MV-4-11 (cell line): Measurements from ENCODE around the gene ZC2HC1B.

Experiments used
- DNase-seq: peaks from one replicate; lab custom pipeline; 2025; lab: John Stamatoyannopoulos, UW

ZC2HC1B gene

DNA sequence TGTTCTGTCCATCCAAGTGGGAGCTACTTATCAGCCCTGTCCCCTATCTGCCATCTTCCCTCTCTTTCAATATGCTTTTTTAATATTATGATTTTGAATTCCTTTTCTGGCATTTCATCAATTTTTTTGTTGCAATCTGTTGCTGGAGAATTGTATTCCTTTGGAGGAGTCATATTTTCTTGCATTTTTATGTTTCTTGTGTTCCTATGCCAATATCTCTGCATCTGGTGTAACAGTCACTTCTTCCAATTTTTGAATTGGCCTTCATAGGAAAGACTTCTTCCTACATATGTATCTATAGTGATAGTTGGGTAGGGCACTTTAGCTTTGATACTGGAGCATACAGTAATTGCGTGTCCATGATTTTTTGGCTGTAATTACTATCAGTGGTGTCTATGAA is 70.1 kb downstream of the ZC2HC1B start:
- no peak for DNase-seq

DNA sequence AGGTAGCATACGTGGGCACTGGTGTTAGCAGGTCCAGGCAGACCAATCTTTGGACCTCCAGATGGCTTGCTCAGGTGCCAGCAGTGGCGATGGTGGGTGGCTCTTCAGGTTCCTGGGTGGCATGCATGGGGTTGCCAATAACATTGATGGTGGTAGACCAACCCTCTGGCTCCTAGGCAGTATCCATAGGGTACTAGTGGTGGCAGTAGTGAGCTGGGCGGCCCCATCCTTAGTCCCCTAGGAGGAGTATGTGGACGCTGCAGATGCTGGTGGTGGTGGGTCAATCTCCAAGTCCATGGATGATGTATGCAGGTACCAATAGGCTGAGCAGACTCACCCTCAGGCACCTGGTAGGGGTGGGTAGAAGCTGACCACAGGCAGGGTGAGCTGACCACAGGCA is 70.6 kb downstream of the ZC2HC1B start:
- DNase-seq, result no peak

DNA sequence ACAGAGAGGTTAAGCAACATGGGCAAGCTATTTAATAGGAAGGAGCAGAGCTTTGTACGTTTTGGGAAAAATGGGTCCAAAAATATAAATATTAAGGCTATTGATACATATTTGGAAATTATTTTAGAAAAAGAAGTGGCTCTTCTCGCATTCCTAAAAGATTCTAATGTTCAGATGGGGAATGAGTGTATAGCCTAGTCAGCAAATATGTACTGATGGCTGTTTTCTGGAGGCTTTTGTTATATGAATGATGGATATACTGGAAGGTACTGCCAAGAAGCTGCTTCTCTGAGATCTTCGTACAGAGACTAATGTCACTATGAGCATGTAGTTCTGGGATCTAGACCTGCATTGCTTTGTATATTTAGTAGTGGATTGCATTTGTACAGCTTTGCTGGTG is 72.1 kb downstream of the ZC2HC1B start:
- no peak for DNase-seq

DNA sequence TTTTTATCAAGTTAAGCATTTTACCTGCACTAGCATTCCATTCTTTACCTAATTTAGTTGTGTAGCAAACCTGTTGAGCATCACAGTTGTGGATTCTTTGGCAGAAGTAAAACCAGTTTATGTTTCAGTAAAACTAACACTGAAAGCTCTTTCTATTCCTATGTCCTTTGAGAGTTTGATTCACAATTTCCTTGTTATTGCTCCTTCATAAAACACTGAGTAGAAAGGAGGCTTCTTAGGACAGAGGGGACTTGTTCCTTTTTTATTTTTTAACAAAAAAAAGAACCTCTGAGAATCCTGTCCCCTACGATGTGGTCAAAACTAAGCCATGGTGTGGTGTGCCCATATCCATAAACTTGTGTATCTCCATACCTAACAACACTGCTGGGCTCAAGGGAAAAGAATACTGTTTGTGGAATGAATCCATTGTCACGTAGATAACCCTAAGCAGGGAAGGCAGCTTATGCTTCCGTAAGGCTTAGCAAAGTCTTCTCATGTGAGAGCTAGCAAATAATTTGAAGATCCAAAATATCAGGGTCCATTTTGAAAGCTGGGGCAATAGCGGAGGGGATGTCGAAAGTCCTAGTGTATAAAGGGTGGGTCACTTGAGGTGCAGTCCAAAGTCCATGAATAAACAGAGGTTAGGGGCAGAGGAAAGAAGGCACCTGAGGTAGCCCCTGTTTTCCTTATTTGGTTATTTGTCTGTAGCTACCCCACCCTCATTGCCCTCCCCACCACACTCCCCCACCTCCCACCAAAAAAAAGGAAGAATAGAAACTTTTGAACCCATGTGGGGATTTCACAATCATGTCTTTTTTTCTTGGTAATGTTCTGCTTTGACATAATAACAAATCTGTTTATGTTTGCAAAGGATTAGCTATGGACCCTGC is 72.7 kb downstream of the ZC2HC1B start:
- DNase-seq, result peak; percentile 57

DNA sequence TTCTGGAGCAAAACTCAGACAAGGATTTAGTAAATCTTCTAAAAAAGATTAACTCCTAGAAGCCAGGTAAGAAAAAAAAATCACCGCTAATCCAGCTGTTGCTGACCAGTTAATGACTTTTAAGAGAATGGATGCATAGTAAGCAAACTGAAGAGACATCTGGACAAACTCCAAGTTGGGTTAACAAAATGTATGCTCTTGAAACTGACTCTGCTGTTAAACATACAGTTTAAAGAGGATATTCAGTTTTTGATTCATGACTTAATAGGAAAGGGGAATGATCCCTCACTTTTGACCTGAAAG is 73.3 kb downstream of the ZC2HC1B start:
- DNase-seq, result no peak

DNA sequence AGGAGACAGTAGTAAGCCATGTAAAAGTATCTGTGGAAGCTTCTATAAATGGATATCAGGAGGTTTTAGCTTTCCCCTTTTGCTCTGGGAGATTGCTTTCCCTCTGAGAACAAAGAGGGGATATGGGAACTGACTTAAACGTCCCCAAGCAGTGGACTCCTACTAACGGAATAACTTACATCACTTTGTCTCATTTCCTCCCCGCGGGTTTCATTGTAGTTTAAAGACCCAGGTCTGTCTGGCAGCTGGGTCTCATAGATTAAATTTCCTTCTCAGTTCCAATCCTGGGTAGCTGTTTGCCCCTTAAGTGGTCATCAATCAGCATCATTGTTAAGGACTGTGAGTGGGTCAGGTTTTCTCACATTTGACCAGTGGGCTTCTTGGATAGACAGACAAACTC is 75.1 kb downstream of the ZC2HC1B start:
- DNase-seq, result peak; percentile 81

DNA sequence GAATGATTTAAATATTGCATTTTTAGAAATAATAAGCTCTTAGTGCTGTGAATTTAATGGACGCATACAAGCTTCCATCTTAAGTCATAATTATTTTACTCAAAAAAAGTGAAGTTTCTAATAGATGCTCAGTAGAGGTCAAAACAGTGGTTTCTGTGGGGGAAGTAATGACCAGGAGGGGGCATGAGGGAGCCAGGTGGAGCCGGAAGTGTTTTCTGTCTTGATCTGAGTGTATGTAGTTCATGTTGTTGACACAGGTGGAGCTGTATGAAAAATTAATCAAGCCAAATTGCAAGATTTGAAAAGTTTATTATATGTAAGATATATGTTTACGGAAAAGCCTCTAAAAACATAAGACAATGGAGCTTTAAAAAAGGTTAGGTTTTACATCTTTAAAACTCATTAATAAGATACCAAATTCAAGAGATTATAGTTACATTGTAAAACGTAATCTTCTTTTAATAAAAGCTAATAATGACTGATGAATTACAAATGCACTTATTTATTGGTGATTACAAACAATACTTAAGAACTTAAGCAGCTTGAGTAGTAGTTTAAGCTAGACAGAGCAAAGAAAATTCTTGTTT is 75.8 kb downstream of the ZC2HC1B start:
- peak; percentile 42 for DNase-seq

DNA sequence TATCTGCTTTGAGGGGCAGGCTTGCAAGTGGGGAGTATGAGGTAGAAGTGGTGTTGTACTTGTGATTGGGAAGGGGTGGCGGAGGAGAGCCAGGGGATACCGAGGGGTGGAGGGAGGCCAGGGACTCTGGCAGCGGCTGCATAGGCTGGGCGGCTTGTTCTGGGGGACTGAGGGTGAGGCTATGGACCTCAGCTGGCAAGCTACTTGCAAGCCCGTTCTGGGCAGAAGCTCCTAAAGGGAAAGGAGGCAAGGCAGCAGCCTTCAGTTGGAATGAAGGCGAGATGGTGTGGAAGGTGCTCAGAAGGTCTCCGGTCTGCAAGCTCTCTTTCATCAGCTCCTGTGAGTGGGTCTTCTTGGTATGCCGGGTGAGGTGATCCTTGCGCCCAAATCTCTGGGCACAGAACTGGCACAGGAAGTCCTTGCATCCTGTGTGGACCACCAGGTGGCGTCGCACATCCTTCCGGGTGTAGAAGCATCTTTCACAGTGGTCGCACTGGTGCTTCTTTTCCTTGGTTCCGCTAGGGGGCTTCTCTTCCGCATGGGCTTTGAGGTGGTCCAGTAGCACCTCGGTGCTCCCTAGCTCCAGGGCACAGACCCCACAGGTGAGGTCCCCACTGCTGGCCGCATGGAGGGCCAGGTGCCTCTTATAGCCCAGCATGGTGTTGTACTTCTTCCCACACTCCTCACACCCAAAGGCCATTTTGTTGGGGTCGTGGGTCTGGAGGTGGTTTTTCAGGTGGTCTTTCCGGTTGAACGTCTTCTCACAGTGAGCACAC is 77.8 kb downstream of the ZC2HC1B start:
- DNase-seq, result peak; percentile 25

DNA sequence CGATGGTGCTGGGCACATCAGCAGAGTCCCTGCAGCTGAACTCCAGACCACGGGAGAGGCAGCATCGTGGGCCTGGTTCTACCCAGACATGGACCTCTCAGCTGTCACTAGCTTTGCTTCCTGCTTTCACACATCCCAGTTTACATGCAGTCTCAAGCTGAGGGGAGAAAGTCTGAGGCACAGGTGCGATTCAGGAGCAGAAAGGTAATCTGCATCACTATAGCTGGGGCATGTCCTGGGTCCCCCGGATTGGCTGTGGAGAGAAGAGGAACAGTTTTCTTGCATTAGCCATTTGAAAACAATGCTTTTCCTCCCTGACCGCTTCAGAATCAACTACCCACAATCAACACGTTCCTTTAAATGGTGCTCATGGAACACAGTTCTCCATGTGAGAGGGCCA is 83.9 kb downstream of the ZC2HC1B start:
- no peak for DNase-seq

DNA sequence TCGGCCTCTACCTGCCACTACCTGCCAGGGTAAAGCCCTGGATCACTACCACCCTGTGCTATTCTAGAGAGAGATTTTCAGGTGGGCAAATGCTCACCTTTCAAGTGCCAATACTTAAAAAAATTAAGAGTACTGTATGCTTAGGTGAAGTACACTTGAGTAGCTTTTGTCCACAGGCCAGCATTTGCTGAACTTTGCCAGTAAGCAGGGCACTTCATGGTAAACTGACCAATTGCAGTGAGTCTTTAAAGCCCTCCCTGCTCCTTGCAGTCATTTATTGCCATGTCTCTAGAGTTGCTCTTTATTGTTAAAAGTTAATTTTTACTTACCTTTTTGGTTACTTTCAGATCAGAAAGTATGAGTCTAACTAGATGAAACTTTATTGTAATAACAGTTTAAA is 85.3 kb downstream of the ZC2HC1B start:
- DNase-seq, result no peak

DNA sequence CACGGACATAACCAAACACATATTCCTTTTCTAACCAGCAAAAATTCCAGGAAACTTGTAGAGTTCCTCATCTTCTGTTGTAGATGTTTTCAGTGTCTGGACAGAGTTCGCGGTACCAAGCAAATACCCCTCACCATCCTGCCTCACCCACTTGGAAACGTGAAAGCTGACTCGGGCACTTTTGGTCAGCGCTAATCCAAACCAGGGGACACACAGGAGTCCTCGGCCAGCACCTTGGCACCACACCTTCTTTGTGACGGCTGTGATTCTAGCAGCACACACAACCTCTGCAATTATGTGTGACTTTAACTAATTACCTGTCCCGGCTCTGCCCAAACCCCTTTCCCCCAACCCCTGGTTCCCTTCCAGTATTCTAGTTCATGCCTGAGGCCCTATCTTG is 85.7 kb downstream of the ZC2HC1B start:
- no peak for DNase-seq

DNA sequence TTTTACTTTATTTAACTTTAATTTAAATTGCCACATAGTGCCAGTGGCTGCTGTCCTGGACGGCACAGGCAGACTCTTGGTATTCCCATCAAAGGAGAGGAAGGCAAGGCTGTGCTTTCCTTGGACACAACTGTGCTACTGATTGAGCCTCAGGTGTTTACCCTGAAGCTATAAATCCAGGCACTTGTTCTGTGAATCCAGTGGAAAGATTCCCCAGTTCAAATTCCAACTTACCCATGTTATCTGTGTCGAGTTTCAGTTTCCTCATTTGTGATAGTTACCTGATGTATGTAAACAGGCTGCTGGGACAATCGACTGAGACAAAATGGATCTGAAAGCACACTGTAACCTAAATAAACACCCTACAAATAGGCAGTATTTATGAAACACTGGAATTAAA is 86.6 kb downstream of the ZC2HC1B start:
- no peak for DNase-seq

DNA sequence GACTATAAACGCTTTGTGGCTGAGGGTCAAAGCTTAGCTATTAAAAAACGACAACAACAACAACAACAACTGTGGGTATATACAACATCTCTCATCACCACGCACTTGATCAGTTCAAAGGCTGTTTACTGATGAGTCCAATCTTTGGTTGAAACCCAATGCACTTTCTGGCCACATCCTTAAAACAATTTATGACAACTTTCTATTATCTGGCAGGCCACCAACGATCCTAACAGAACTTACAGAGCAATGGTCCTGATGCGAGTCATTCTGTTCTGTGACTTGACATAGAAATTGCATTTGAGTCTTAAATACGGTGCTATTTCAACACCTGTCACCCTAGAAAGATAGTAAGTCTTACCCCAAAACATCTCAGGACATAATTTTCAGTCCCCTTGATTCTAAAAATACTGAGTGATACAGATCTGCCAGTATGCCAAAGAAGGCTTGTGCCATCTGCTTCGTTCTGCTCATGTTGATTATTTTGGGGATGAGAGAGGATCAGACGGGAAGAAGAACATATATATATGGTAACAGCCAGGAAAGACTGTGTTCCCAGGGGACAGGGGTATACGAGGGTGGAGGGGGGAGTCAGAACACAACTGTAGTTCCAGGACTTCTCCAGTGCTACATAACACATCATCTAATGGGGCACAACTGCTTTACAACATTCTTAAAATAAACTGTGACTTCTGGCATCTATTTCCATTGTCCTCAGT is 87.9 kb downstream of the ZC2HC1B start:
- DNase-seq, result no peak

DNA sequence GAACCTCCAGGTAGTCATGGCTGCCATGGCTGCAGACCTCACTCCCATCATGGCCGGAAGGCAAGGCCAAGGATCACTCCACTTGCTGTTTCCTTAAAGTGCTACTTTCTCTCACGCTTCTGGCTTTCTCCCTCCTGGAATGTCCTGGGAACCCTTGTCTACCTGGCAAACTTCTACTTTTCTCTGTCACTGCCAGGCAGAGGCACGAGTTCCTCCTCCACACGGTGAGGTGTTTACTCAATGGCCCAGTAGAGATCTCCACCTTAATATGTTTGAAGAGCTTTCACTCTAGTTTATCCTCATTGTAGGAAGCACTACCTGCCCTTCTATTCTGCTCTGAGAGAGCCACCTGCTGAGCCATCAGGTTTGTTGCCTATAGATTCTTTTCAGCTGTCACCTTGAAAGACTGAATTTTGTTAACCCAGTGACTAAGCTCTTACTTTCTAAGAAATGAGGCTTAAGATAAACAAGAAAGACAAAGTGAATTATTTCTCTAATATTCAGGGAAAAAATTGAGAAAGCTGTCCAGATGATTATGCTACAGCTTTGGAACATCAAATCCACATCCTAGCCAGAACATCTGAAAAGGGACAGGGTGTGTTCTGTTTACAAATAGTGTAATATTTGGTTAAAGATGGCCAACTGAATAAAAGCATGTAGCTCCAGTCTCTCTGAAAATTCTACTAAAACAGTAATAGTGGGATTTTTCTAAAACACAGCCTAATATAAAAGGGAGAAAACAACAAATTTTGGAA is 88.8 kb downstream of the ZC2HC1B start:
- DNase-seq, result no peak

DNA sequence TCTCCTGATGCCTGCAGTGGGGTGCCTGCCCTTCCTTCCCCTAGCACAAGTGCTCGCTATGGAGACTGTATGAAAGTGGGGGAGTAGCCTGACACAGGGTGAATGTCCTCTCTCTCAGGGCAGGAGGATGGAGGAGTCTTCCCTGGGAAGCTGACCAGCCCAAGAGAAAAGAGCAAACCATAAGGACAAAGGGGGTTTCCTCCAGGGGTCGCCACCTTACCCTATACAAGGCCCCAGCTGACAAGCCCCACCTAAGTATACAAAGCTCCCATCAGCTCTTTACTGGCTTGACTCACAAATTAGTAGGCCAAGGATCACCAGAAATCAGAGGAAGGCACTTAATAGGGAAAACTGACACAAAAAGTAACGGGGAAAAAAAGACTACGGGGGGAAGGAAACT is 89.6 kb downstream of the ZC2HC1B start:
- no peak for DNase-seq

DNA sequence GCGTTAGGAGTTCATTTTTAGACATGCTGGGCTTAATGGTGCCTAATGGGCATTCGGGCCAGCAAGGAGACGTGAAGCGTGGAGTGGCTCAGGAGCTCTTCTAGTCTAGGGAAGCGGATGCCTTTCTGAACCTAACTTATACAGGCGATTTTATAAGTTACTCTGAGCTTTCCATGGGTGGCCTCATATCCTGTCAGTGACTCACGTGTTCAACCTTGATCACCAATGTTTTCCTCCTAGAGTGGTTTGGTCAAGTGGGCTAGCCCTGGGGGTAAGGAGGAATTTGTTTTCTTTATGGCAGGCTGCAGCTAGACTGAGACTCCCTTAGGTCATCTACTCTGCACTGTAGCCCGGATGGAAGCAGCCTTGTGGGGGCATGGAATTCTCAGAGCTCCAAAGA is 91.7 kb downstream of the ZC2HC1B start:
- no peak for DNase-seq

DNA sequence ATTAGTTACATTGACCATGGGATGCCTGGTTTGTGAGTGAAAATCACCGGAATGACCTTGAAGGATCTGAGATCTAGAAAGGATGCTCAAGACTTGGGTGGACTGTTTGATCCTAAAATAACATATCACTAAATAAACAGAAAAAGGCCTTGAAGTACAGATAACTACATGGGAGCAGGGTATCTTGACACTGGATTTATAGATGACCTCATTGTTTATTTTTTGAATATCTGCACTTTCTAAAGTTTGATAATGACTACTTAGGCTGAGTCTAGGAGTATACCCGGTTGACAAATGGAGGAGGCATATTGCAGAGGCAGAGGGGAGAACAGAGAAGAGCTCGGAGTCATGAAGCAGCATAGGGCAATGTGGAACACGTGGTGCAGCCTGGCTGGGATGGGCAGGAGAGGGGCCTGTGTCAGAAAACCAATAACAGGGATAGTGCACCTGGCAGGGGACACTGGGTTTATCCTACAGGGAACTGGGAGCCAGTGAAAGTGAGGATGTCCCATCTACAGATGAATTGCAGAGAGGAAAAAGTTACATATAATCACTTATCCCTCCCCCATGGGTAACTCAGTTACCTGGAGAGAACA is 93.5 kb downstream of the ZC2HC1B start:
- DNase-seq, result no peak

DNA sequence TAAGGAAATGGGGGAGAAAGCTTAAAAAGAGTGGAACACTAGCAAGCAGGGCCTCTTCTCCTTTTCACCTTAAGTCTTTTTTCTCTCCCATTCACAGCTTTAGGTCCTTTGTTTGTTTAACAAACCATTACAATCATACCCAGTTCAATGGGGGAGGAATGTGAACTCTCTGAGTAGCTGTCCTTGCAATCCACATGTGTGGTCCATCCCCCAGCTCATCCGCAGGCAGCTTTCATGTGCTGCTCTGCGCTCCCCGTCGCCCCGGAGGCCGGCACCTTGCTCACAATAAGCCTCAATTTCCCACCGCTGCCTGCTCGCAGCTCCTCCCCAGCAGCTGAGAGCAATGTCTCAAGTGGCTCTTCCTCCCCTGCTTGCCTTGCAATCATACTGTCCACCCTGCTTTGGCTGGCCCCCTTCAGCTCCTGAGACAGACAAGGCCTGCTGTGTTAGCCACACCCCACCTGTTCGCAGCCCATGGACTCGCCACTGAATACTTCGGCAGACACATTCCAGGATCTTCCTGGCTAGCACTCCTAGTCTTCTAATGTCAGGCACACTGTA is 94.6 kb downstream of the ZC2HC1B start:
- no peak for DNase-seq

DNA sequence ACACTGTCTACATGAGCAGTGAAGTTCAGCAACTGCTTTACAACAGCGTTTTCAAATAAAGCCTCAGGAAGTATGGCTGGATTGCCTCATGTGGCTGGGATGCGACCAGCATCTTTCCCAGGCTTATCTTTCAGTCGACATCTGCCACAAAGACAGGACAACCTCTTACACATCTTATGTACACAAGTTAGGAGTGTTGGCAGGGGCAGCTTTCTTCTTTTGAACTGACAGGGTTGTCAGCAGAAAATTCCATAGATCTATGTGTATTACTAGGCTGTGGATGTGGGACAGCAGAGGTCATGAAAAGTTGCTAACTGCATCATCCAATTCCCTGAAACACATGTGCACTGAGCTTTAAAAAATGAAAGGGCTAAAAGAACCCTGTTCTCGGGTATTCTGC is 95.7 kb downstream of the ZC2HC1B start:
- DNase-seq, result no peak

DNA sequence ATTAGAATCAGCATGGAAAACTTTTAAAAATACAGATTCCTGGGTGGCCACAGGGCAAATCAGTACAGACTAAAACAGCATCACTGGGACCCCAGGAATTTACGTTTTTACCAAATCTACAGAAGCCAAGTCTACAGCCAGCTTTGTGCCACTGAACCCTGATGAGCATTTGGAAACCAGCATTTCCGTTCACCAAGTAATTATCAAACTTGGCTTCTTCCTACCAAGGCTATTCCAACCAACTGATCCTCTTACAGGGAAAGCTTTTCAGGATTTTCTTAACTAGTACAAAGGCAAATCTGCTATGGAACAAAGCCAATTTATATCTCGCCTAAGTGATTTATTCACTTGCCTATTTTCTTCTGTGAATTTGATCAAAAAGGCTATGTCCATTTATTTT is 96.8 kb downstream of the ZC2HC1B start:
- DNase-seq, result no peak
